Lung (tissue), 12 donors: ENCODE data around the gene PALLD. TPM values are rescaled to one million over a fixed set of nuclear protein-coding genes. Genes with fewer than 3 reads are reported as not detected.

Experiments
- ATAC-seq: fragments of 200-7000 bp; cut with Tn5 transposase; one replicate; pipeline ENCODE4 v1.9.1; 2020; ENCODE audit warnings: moderate number of reproducible peaks; ENCODE audit not compliant: insufficient read depth, low FRiP score
- DNase-seq, 3 donors: peaks; one replicate each; pipeline ENCODE4 v3.0.0-alpha.2; 2013 to 2017
- H3K27ac ChIP-seq, 2 donors: one replicate each; pipeline ENCODE4 v1.5.1; 2013; ENCODE audit warnings: mild to moderate bottlenecking in 2 of 2, moderate library complexity in 2 of 2, control low read depth in 1 of 2, inconsistent platforms in 1 of 2, low read depth in 1 of 2, low read length in 1 of 2
- H3K27me3 ChIP-seq, 3 donors: one replicate each; pipeline ENCODE4 v1.5.1; 2013; ENCODE audit warnings: low read length in 2 of 3; ENCODE audit not compliant: control insufficient read depth in 3 of 3, insufficient read depth in 3 of 3
- H3K36me3 ChIP-seq, 4 donors: one replicate each; pipeline ENCODE4 v1.5.1; 2013; ENCODE audit warnings: low read length in 4 of 4, mild to moderate bottlenecking in 1 of 4, moderate library complexity in 1 of 4; ENCODE audit not compliant: control insufficient read depth in 4 of 4, insufficient read depth in 4 of 4
- H3K4me1 ChIP-seq, 5 donors: one replicate each; pipeline ENCODE4 v1.5.1; 2013; ENCODE audit warnings: low read length in 5 of 5, mild to moderate bottlenecking in 2 of 5, moderate library complexity in 1 of 5; ENCODE audit not compliant: control insufficient read depth in 5 of 5, insufficient read depth in 5 of 5
- H3K4me3 ChIP-seq: one replicate; pipeline ENCODE4 v1.5.1; 2013; ENCODE audit warnings: mild to moderate bottlenecking, control low read depth, moderate library complexity
- H3K9ac ChIP-seq, 2 donors: one replicate each; pipeline ENCODE4 v1.5.1; 2013; ENCODE audit warnings: low read length in 2 of 2, control low read depth in 1 of 2; ENCODE audit not compliant: insufficient read depth in 1 of 2
- H3K9me3 ChIP-seq, 4 donors: one replicate each; pipeline ENCODE4 v1.5.1; 2013; ENCODE audit warnings: low read length in 3 of 4, mild to moderate bottlenecking in 1 of 4, moderate library complexity in 1 of 4; ENCODE audit not compliant: control insufficient read depth in 4 of 4, insufficient read depth in 3 of 4
- CTCF ChIP-seq: IDR thresholded peaks from 2 replicates; pipeline ENCODE4 v1.5.1; 2012; ENCODE audit warnings: mild to moderate bottlenecking; ENCODE audit errors: control extremely low read depth, extremely low read depth
- WGBS, 2 donors: extraction: QIAGEN DNeasy Blood & Tissue Kit; methylation state at CpG; one replicate each; pipeline ENCODE4 v1.1.7; 2013; 5-methylcytosine and 5-hydroxymethylcytosine counted together
- polyA plus RNA-seq, 2 donors: library from polyadenylated mRNA; stranded (reverse); fragments of 200-250 nt; gene quantifications; one replicate each; pipeline ENCODE4 v1.2.1, GENCODE V29; 2013
- total RNA-seq, 2 donors: library from RNA; depleted of rRNA in 1 of 2; stranded (reverse); fragments of >200 nt in 1 of 2; gene quantifications; one replicate each; pipeline ENCODE4 v1.2.1, GENCODE V29; 2014 to 2021
- donor health status: control.
- donor health status: control.
- donor health status: Bipolar disorder and iron deficiency.
- donor health status: healthy.
- donor health status: DM: yes; HTN: yes; CAD: no.

PALLD gene
- total and polyA plus RNA-seq, 4 donors: 20.7 to 139 (median 63.0) TPM

- H3K4me1 ChIP-seq: peaks cover 6 to 39% (median 16%) of the 10 kb centered on the region in 5 donors
- no peaks in the 10 kb centered on the region for H3K36me3 ChIP-seq
- H3K9ac ChIP-seq: no peak overlapping the region
- H3K9me3 ChIP-seq: peaks cover 0 to 3% (median 0%) of the 10 kb centered on the region in 4 donors
- no peak for TF ChIP-seq CTCF
- ATAC-seq (no peak), DNase-seq (peak in 2 of 3 donors; percentile 25 to 55)
- H3K27ac ChIP-seq: peak overlapping the region in 1 of 2 donors; percentile 58
- no peaks in the 10 kb centered on the region for H3K27me3 ChIP-seq
- 45 to 53% methylated on average over 4 of the region's 4 CpGs for WGBS, 2 donors
- H3K4me3 ChIP-seq: no peak overlapping the region
These were observed 136.2 kb downstream of the PALLD start for GRCh38 chr4:168633064-168633463.

- Histone ChIP-seq H3K27ac (peak overlapping the region in 1 of 2 donors; percentile 58), H3K27me3 (no peaks in the 10 kb centered on the region), H3K9me3 (peaks cover 0 to 3% (median 0%) of the 10 kb centered on the region in 4 donors), H3K4me3 (no peak overlapping the region), H3K9ac (no peak overlapping the region), H3K4me1 (peaks cover 6 to 39% (median 16%) of the 10 kb centered on the region in 5 donors), H3K36me3 (no peaks in the 10 kb centered on the region)
- ATAC-seq (no peak), DNase-seq (no peak)
- no peak for TF ChIP-seq CTCF
- 21 to 49% methylated on average over 1 of the region's 1 CpG for WGBS, 2 donors
These were observed 136.6 kb downstream of the PALLD start for GRCh38 chr4:168633496-168633895.

GRCh38 chr4:168634276-168634802 is 137.5 kb downstream of the PALLD start:
- peak overlapping the region; percentile 8 to 29 for H3K9ac ChIP-seq
- H3K4me3 ChIP-seq: no peak overlapping the region
- H3K27me3 ChIP-seq: no peaks in the 10 kb centered on the region
- no peaks in the 10 kb centered on the region for H3K36me3 ChIP-seq
- peaks cover 0 to 3% (median 0%) of the 10 kb centered on the region in 4 donors for H3K9me3 ChIP-seq
- DNase-seq (peak; percentile 74 to 81 (median 80)), ATAC-seq (no peak)
- no peak for TF ChIP-seq CTCF
- WGBS, 2 donors: 15 to 32% methylated on average over 11 of the region's 11 CpGs
- H3K27ac ChIP-seq: peak overlapping the region in 1 of 2 donors; percentile 42
- H3K4me1 ChIP-seq: peaks cover 6 to 39% (median 16%) of the 10 kb centered on the region in 5 donors

GRCh38 chr4:168636040-168636439 is 139.2 kb downstream of the PALLD start:
- Histone ChIP-seq H3K36me3 (no peaks in the 10 kb centered on the region), H3K9me3 (peaks cover 0 to 3% (median 0%) of the 10 kb centered on the region in 4 donors), H3K9ac (no peak overlapping the region), H3K27ac (no peak overlapping the region), H3K4me3 (no peak overlapping the region), H3K27me3 (no peaks in the 10 kb centered on the region), H3K4me1 (peaks cover 6 to 35% (median 12%) of the 10 kb centered on the region in 5 donors)
- DNase-seq: no peak
- no peak for TF ChIP-seq CTCF
- 87 to 93% methylated on average over 5 of the region's 5 CpGs for WGBS, 2 donors
- no peak for ATAC-seq
